ENCODE results near the gene DLGAP1. TPM values are rescaled to one million over a fixed set of nuclear protein-coding genes. Genes with fewer than 3 reads are reported as not detected.

Gene DLGAP1
- total and polyA plus RNA-seq, 2 experiments from 2014 or later = 17.0 to 48.5 TPM

DNA sequence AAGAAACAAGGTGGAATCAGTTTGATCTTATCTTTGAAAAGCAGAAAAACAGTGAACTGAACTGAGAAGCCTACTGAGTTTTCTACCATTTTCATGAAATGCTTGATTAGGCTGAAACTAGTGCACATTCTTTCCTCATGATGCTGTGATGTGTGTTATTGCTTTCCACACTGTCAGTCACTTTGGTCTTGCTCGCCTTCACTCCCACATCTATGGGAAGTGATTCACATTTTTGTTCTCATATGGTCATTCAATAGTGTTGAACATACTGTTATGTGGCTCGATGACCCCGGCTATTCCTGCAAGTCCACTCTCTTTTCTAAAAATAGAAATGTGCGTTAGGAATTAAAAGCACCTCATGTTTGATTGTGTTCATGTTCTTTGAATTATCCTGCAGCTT is 875.4 kb downstream of the DLGAP1 start (continued):
- TF ChIP-seq EZH2 (IDR thresholded peaks at IDR 0.05; ENCODE audit: low read depth, unreplicated experiment) = no peak
- no peak for TF ChIP-seq EZH2phosphoT487 (IDR thresholded peaks at IDR 0.05; ENCODE audit: unreplicated experiment)
- TF ChIP-seq STAT1 (IDR thresholded peaks at IDR 0.05; ENCODE audit: unreplicated experiment) = no peak
- no peak for TF ChIP-seq POLR2AphosphoS5 (IDR thresholded peaks at IDR 0.05; ENCODE audit: low read depth)
- no peak for TF ChIP-seq CREB1 (CRISPR knock-in tag; IDR thresholded peaks at IDR 0.05; ENCODE audit: low read depth)
- TF ChIP-seq, protein P1, sequence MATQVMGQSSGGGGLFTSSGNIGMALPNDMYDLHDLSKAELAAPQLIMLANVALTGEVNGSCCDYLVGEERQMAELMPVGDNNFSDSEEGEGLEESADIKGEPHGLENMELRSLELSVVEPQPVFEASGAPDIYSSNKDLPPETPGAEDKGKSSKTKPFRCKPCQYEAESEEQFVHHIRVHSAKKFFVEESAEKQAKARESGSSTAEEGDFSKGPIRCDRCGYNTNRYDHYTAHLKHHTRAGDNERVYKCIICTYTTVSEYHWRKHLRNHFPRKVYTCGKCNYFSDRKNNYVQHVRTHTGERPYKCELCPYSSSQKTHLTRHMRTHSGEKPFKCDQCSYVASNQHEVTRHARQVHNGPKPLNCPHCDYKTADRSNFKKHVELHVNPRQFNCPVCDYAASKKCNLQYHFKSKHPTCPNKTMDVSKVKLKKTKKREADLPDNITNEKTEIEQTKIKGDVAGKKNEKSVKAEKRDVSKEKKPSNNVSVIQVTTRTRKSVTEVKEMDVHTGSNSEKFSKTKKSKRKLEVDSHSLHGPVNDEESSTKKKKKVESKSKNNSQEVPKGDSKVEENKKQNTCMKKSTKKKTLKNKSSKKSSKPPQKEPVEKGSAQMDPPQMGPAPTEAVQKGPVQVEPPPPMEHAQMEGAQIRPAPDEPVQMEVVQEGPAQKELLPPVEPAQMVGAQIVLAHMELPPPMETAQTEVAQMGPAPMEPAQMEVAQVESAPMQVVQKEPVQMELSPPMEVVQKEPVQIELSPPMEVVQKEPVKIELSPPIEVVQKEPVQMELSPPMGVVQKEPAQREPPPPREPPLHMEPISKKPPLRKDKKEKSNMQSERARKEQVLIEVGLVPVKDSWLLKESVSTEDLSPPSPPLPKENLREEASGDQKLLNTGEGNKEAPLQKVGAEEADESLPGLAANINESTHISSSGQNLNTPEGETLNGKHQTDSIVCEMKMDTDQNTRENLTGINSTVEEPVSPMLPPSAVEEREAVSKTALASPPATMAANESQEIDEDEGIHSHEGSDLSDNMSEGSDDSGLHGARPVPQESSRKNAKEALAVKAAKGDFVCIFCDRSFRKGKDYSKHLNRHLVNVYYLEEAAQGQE (IDR thresholded peaks at IDR 0.05; ENCODE audit: unreplicated experiment) = no peak
- no peak for TF ChIP-seq ZNF331 (CRISPR knock-in tag; IDR thresholded peaks at IDR 0.05; ENCODE audit: low read depth)
- no peak for TF ChIP-seq JUNB (IDR thresholded peaks at IDR 0.05; ENCODE audit: unreplicated experiment)

DNA sequence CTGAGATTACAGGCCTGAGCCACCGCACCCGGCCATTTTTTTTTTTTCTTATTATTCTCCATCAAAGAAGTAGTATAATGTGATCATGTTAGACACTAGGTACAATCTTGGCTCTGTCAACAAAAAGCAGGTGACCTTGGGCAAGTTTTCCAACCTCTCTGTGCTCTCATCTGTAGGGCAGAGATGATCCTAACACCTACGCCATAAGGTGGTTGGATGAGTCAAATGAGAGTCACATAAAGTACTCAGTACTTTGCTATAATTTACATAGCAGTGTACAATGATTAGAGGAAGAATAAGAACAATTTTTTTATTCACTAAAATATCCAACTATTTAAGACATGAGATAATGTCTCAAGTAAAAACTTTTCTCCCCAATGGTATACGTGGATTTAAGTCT is 876.5 kb downstream of the DLGAP1 start:
- no peak overlapping the region for H3K27ac Mint-ChIP-seq
- H3K9me3 Mint-ChIP-seq = no peaks in the 10 kb centered on the region
- no peaks in the 10 kb centered on the region for H3K36me3 ChIP-seq (ENCODE audit: insufficient read depth)
- peaks cover 5% of the 10 kb centered on the region; the same call in 2 of the 3 replicates for H3K36me3 Mint-ChIP-seq (ENCODE audit: low read depth)
- H3K4me3 ChIP-seq = no peak overlapping the region
- no peak overlapping the region for H2AFZ ChIP-seq
- no peaks in the 10 kb centered on the region for H4K20me1 ChIP-seq (replicated peaks; ENCODE audit: insufficient read depth)
- no peak overlapping the region for H3K4me2 ChIP-seq
- peaks cover 8% of the 10 kb centered on the region for H3K27me3 Mint-ChIP-seq (ENCODE audit: insufficient read depth, low read depth, poor library complexity)
- no peaks in the 10 kb centered on the region for H3K27me3 ChIP-seq (ENCODE audit: insufficient read depth)
- no peaks in the 10 kb centered on the region for H3K79me2 ChIP-seq (replicated peaks; ENCODE audit: insufficient read depth)
- H3K27ac ChIP-seq (ENCODE audit: low read depth) = no peak overlapping the region
- peaks cover 21% of the 10 kb centered on the region for H3K4me1 Mint-ChIP-seq
- no peaks in the 10 kb centered on the region; the same call in 1 of the 2 replicates for H3F3A ChIP-seq (replicated peaks; ENCODE audit: low read depth)
- no peaks in the 10 kb centered on the region for H3K9me2 ChIP-seq (ENCODE audit: insufficient read depth)
- H3K4me3 Mint-ChIP-seq = no peak overlapping the region
- ATAC-seq = no peak
- TF ChIP-seq, protein P1 (IDR thresholded peaks at IDR 0.05; ENCODE audit: unreplicated experiment) = no peak
- no peak for TF ChIP-seq NANOG (IDR thresholded peaks at IDR 0.05; ENCODE audit: borderline replicate concordance)
- TF ChIP-seq STAT1 (IDR thresholded peaks at IDR 0.05; ENCODE audit: unreplicated experiment) = no peak
- no peak for TF ChIP-seq EZH2phosphoT487 (IDR thresholded peaks at IDR 0.05; ENCODE audit: unreplicated experiment)
- TF ChIP-seq POLR2AphosphoS5 (IDR thresholded peaks at IDR 0.05; ENCODE audit: low read depth) = no peak
- H3K4me1 ChIP-seq (ENCODE audit: insufficient read depth) = peaks cover 10% of the 10 kb centered on the region
- DNase-seq (ENCODE audit: low spot score) = no peak

Measured in GM23338 (cell line).